Measurements from ENCODE around the gene SHE.

DNA sequence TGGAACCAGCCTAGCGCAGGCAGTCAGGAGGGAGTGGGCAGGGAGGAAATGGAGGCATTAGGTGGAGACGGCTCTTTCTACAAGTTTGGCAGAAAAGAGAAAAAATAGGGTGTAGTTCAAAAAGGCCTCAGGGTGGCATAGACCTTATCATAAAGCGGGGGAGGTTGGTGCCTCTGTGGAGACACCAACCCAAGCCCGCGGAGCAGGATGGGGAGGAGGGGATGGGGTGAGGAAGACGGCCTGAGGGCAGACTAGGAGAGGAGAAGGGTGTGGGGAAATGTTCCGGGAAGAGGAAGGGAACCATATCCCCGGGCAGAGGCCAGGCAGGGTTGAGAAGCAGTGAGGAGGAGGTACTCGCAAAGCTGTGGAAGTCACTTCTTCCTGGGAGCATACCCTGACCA lies 17.4 kb upstream of the SHE start:
- TF ChIP-seq POLR2A (IDR thresholded peaks at IDR 0.05) (no peak), POLR2AphosphoS5 (IDR thresholded peaks at IDR 0.05) (no peak)
- TF ChIP-seq, protein P1, sequence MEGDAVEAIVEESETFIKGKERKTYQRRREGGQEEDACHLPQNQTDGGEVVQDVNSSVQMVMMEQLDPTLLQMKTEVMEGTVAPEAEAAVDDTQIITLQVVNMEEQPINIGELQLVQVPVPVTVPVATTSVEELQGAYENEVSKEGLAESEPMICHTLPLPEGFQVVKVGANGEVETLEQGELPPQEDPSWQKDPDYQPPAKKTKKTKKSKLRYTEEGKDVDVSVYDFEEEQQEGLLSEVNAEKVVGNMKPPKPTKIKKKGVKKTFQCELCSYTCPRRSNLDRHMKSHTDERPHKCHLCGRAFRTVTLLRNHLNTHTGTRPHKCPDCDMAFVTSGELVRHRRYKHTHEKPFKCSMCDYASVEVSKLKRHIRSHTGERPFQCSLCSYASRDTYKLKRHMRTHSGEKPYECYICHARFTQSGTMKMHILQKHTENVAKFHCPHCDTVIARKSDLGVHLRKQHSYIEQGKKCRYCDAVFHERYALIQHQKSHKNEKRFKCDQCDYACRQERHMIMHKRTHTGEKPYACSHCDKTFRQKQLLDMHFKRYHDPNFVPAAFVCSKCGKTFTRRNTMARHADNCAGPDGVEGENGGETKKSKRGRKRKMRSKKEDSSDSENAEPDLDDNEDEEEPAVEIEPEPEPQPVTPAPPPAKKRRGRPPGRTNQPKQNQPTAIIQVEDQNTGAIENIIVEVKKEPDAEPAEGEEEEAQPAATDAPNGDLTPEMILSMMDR (IDR thresholded peaks at IDR 0.05): no peak
